ENCODE measurements around the gene XRCC3.

DNA sequence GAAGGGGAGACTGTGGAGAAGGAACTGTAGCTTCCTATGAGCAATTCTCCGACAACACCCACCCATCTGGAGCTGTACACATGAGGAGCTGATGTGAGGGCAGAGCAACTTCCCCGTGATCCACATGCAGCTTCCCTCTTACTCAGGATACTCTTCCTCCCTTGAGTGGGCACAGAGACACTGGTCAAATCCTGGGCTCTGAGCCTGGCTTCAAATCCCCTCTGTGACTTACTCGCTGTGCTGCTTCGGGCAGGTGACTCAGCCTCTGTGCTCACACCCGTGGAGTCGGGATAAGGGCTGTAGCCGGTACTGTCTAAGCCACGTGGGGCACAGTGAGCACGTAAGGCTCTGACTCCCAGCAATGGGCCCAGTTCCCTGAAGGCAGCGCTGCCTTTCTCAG lies 31.4 kb upstream of the XRCC3 start:
- no peak for TF ChIP-seq EZH2phosphoT487 (IDR thresholded peaks at IDR 0.05; ENCODE audit: unreplicated experiment)
- TF ChIP-seq, protein P1, sequence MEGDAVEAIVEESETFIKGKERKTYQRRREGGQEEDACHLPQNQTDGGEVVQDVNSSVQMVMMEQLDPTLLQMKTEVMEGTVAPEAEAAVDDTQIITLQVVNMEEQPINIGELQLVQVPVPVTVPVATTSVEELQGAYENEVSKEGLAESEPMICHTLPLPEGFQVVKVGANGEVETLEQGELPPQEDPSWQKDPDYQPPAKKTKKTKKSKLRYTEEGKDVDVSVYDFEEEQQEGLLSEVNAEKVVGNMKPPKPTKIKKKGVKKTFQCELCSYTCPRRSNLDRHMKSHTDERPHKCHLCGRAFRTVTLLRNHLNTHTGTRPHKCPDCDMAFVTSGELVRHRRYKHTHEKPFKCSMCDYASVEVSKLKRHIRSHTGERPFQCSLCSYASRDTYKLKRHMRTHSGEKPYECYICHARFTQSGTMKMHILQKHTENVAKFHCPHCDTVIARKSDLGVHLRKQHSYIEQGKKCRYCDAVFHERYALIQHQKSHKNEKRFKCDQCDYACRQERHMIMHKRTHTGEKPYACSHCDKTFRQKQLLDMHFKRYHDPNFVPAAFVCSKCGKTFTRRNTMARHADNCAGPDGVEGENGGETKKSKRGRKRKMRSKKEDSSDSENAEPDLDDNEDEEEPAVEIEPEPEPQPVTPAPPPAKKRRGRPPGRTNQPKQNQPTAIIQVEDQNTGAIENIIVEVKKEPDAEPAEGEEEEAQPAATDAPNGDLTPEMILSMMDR (conservative IDR thresholded peaks at IDR 0.05; ENCODE audit: low read depth in 2 of 2) = no peak
- TF ChIP-seq, protein P2, sequence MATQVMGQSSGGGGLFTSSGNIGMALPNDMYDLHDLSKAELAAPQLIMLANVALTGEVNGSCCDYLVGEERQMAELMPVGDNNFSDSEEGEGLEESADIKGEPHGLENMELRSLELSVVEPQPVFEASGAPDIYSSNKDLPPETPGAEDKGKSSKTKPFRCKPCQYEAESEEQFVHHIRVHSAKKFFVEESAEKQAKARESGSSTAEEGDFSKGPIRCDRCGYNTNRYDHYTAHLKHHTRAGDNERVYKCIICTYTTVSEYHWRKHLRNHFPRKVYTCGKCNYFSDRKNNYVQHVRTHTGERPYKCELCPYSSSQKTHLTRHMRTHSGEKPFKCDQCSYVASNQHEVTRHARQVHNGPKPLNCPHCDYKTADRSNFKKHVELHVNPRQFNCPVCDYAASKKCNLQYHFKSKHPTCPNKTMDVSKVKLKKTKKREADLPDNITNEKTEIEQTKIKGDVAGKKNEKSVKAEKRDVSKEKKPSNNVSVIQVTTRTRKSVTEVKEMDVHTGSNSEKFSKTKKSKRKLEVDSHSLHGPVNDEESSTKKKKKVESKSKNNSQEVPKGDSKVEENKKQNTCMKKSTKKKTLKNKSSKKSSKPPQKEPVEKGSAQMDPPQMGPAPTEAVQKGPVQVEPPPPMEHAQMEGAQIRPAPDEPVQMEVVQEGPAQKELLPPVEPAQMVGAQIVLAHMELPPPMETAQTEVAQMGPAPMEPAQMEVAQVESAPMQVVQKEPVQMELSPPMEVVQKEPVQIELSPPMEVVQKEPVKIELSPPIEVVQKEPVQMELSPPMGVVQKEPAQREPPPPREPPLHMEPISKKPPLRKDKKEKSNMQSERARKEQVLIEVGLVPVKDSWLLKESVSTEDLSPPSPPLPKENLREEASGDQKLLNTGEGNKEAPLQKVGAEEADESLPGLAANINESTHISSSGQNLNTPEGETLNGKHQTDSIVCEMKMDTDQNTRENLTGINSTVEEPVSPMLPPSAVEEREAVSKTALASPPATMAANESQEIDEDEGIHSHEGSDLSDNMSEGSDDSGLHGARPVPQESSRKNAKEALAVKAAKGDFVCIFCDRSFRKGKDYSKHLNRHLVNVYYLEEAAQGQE (IDR thresholded peaks at IDR 0.05; ENCODE audit: unreplicated experiment) = no peak
- TF ChIP-seq EZH2 (IDR thresholded peaks at IDR 0.05; ENCODE audit: low read depth, unreplicated experiment) = no peak

All from GM23338 (cell line).